T-cell (primary cell): ENCODE measurements around the gene ANLN. TPM values are rescaled to one million over a fixed set of nuclear protein-coding genes. Genes with fewer than 3 reads are reported as not detected.

ENCODE experiments used
- ATAC-seq, 4 experiments: fragments of 200-7000 bp in 3 of 4; fragments of 150-1000 bp in 1 of 4; cut with Tn5 transposase; replicated peaks in 1 of 4; 1 replicate in 3 of 4; 2 replicates in 1 of 4; pipeline ENCODE4 v1.10.0; 2021; ENCODE audit warnings: moderate library complexity in 3 of 4, mild to moderate bottlenecking in 2 of 4, moderate number of reproducible peaks in 1 of 4
- CTCF ChIA-PET, 2 donors: fragments of 300-600 bp; sonication (Branson Sonifier 250); formaldehyde crosslinking; loops; one replicate each; lab custom pipeline; 2022; ENCODE audit warnings: antibody characterized with exemption in 2 of 2; lab: Charles Lee
- POLR2A ChIA-PET, 2 donors: fragments of 300-600 bp; sonication (Branson Sonifier 250); formaldehyde crosslinking; loops; one replicate each; lab custom pipeline; 2022; ENCODE audit warnings: antibody characterized with exemption in 2 of 2; lab: Charles Lee
- DNase-seq, 35 experiments: peaks; one replicate each; pipeline versions ENCODE4 v3.0.0 to v3.0.0-alpha.2; 2013 to 2023
- H3K27ac ChIP-seq: one replicate; pipeline ENCODE4 v1.5.1; 2013; ENCODE audit warnings: low read length
- H3K27me3 ChIP-seq, 2 experiments: replicated peaks in 1 of 2; 1 replicate in 1 of 2; 2 replicates in 1 of 2; pipeline versions ENCODE4 v1.6.1 to v1.7.0; 2013; ENCODE audit warnings: low read length in 1 of 2, mixed read lengths in 1 of 2; ENCODE audit not compliant: control insufficient read depth in 2 of 2, insufficient read depth in 2 of 2; ENCODE audit errors: extremely low read depth in 1 of 2
- H3K36me3 ChIP-seq, 2 donors: 1 replicate in 1 of 2; 2 replicates in 1 of 2; pipeline versions ENCODE4 v1.6.1 to v1.7.0; 2013; ENCODE audit warnings: low read length in 1 of 2; ENCODE audit not compliant: control insufficient read depth in 2 of 2, insufficient read depth in 1 of 2; ENCODE audit errors: extremely low read depth in 1 of 2
- H3K4me1 ChIP-seq, 2 experiments: 1 replicate in 1 of 2; 2 replicates in 1 of 2; pipeline versions ENCODE4 v1.6.1 to v1.7.0; 2013; ENCODE audit warnings: low read length in 2 of 2, mixed read lengths in 1 of 2; ENCODE audit not compliant: insufficient read depth in 2 of 2, control insufficient read depth in 1 of 2; ENCODE audit errors: extremely low read depth in 1 of 2
- H3K4me3 ChIP-seq, 2 donors: 1 replicate in 1 of 2; 2 replicates in 1 of 2; pipeline versions ENCODE4 v1.5.1 to v1.7.0; 2013; ENCODE audit warnings: mild to moderate bottlenecking in 2 of 2, low read length in 1 of 2, moderate library complexity in 1 of 2; ENCODE audit not compliant: control insufficient read depth in 1 of 2; ENCODE audit errors: extremely low read depth in 1 of 2
- H3K9me3 ChIP-seq: 2 replicates; pipeline ENCODE4 v1.7.0; 2013
- H3K27ac Mint-ChIP-seq, 2 donors: one replicate each; pipeline ENCODE4 v1.8.0; 2020 to 2021; ENCODE audit warnings: mild to moderate bottlenecking in 2 of 2, mixed read lengths in 2 of 2
- H3K27me3 Mint-ChIP-seq, 2 donors: one replicate each; pipeline ENCODE4 v1.8.0; 2021 to 2022; ENCODE audit warnings: mixed read lengths in 2 of 2
- H3K36me3 Mint-ChIP-seq: one replicate; pipeline ENCODE4 v1.8.0; 2021; ENCODE audit warnings: mixed read lengths
- H3K4me1 Mint-ChIP-seq, 3 donors: one replicate each; pipeline ENCODE4 v1.8.0; 2020 to 2022; ENCODE audit warnings: mixed read lengths in 3 of 3, mild to moderate bottlenecking in 1 of 3
- H3K4me3 Mint-ChIP-seq, 3 donors: one replicate each; pipeline ENCODE4 v1.8.0; 2020 to 2022; ENCODE audit warnings: mild to moderate bottlenecking in 3 of 3, mixed read lengths in 3 of 3, moderate library complexity in 3 of 3
- H3K9me3 Mint-ChIP-seq, 3 donors: one replicate each; pipeline ENCODE4 v1.8.0; 2020 to 2022; ENCODE audit warnings: mixed read lengths in 3 of 3
- WGBS: methylation state at CpG from one replicate; pipeline ENCODE4 v1.1.5; 2013; ENCODE audit warnings: missing lambda C conversion rate; ENCODE audit not compliant: insufficient coverage; 5-methylcytosine and 5-hydroxymethylcytosine counted together
- total RNA-seq, 35 experiments: library from RNA in 6 of 35; stranded (reverse) in 6 of 35; fragments of 120-200 nt in 1 of 35; gene quantifications; one replicate each; pipeline versions ENCODE4 v1.2.1 to v1.2.4 and lab custom pipeline; 2013 to 2026

ANLN gene
- total RNA-seq, 5 donors from 2014 or later (not counting 1 experiment from before 2014, with no cell fraction given) = 0.69 to 1.5 (median 1.1) TPM

GRCh38 chr7:36449685-36450084 is 60.0 kb downstream of the ANLN start:
- Histone ChIP-seq H3K27me3 (no peaks in the 10 kb centered on the region), H3K9me3 (no peaks in the 10 kb centered on the region), H3K36me3 (no peaks in the 10 kb centered on the region), H3K4me1 (no peaks in the 10 kb centered on the region), H3K4me3 (no peak overlapping the region), H3K27ac (no peak overlapping the region)
- ChIA-PET CTCF (interaction anchor here (0.7 to 1.3 kb wide), 2 partner anchors 9 to 1988 kb away, joined by 3 to 5 read pairs; no protein-coding TSS in a partner anchor), POLR2A (interaction anchor here in 1 of 2 donors (0.6 kb wide), 1 partner anchor 11 kb away, joined by 10 read pairs; no protein-coding TSS in a partner anchor)
- no peak overlapping the region for H3K27ac Mint-ChIP-seq
- H3K4me3 Mint-ChIP-seq = no peak overlapping the region
- H3K36me3 Mint-ChIP-seq = no peaks in the 10 kb centered on the region
- H3K4me1 Mint-ChIP-seq = no peaks in the 10 kb centered on the region
- H3K27me3 Mint-ChIP-seq = no peaks in the 10 kb centered on the region
- no peaks in the 10 kb centered on the region for H3K9me3 Mint-ChIP-seq
- WGBS = 100% methylated on average over 2 of the region's 5 CpGs
- DNase-seq (no peak), ATAC-seq (no peak)

- H3K27ac ChIP-seq = no peak overlapping the region
- H3K4me1 ChIP-seq = no peaks in the 10 kb centered on the region
- no peak overlapping the region for H3K4me3 ChIP-seq
- Mint-ChIP-seq H3K9me3 (no peaks in the 10 kb centered on the region), H3K4me1 (no peaks in the 10 kb centered on the region), H3K27ac (no peak overlapping the region), H3K27me3 (no peaks in the 10 kb centered on the region), H3K36me3 (no peaks in the 10 kb centered on the region), H3K4me3 (no peak overlapping the region)
- ChIA-PET CTCF (interaction anchor here in 1 of 2 donors (1.2 kb wide), 1 partner anchor 13 kb away, joined by 3 read pairs; no protein-coding TSS in a partner anchor), POLR2A (interaction anchor here in 1 of 2 donors (0.6 kb wide), 1 partner anchor 21 kb away, joined by 3 read pairs; no protein-coding TSS in a partner anchor)
- ATAC-seq (no peak), DNase-seq (no peak)
- no peaks in the 10 kb centered on the region for H3K27me3 ChIP-seq
- H3K36me3 ChIP-seq = no peaks in the 10 kb centered on the region
- no peaks in the 10 kb centered on the region for H3K9me3 ChIP-seq
Measured at GRCh38 chr7:36453769-36454168, 64.1 kb downstream of the ANLN start.

- ChIA-PET CTCF (interaction anchor here (0.6 to 0.9 kb wide), 6 partner anchors 14 to 1074 kb away, joined by 3 to 11 read pairs (median 6); no protein-coding TSS in a partner anchor), POLR2A (interaction anchor here (0.6 to 0.7 kb wide), 2 partner anchors 21 to 172 kb away, joined by 5 read pairs; no protein-coding TSS in a partner anchor)
- 92% methylated on average over 2 of the region's 4 CpGs for WGBS
- DNase-seq (no peak), ATAC-seq (no peak)
- Mint-ChIP-seq H3K27ac (no peak overlapping the region), H3K9me3 (no peaks in the 10 kb centered on the region), H3K4me3 (no peak overlapping the region), H3K27me3 (no peaks in the 10 kb centered on the region), H3K4me1 (no peaks in the 10 kb centered on the region), H3K36me3 (no peaks in the 10 kb centered on the region)
- Histone ChIP-seq H3K9me3 (no peaks in the 10 kb centered on the region), H3K4me3 (no peak overlapping the region), H3K27ac (no peak overlapping the region), H3K4me1 (no peaks in the 10 kb centered on the region), H3K27me3 (no peaks in the 10 kb centered on the region), H3K36me3 (no peaks in the 10 kb centered on the region)
Measured at GRCh38 chr7:36455646-36456045, 66.0 kb downstream of the ANLN start.

GRCh38 chr7:36456138-36456537 is 66.5 kb downstream of the ANLN start:
- Mint-ChIP-seq H3K27ac (no peak overlapping the region), H3K4me3 (no peak overlapping the region), H3K36me3 (no peaks in the 10 kb centered on the region), H3K9me3 (no peaks in the 10 kb centered on the region), H3K4me1 (no peaks in the 10 kb centered on the region), H3K27me3 (no peaks in the 10 kb centered on the region)
- Histone ChIP-seq H3K27me3 (no peaks in the 10 kb centered on the region), H3K4me3 (no peak overlapping the region), H3K9me3 (no peaks in the 10 kb centered on the region), H3K27ac (no peak overlapping the region), H3K36me3 (no peaks in the 10 kb centered on the region), H3K4me1 (no peaks in the 10 kb centered on the region)
- ChIA-PET POLR2A (interaction anchor here (0.6 to 0.7 kb wide), 2 partner anchors 22 to 172 kb away, joined by 5 read pairs; no protein-coding TSS in a partner anchor), CTCF (interaction anchor here (0.6 to 0.9 kb wide), 5 partner anchors 25 to 1074 kb away, joined by 4 to 11 read pairs (median 6); no protein-coding TSS in a partner anchor)
- WGBS = no CpG with 5 or more reads among the region's 3 CpGs
- no peak for DNase-seq
- no peak for ATAC-seq

- H3K9me3 Mint-ChIP-seq = no peaks in the 10 kb centered on the region
- DNase-seq = no peak
- no peaks in the 10 kb centered on the region for H3K9me3 ChIP-seq
- no CpG with 5 or more reads among the region's 2 CpGs for WGBS
- no peak overlapping the region for H3K4me3 Mint-ChIP-seq
- H3K27ac ChIP-seq = no peak overlapping the region
- no peaks in the 10 kb centered on the region for H3K36me3 ChIP-seq
- no peaks in the 10 kb centered on the region for H3K27me3 Mint-ChIP-seq
- ChIA-PET CTCF (no interaction called here), POLR2A (no interaction called here)
- no peaks in the 10 kb centered on the region for H3K4me1 ChIP-seq
- H3K36me3 Mint-ChIP-seq = no peaks in the 10 kb centered on the region
- no peak overlapping the region for H3K27ac Mint-ChIP-seq
- no peaks in the 10 kb centered on the region for H3K4me1 Mint-ChIP-seq
- H3K4me3 ChIP-seq = no peak overlapping the region
- no peak for ATAC-seq
- no peaks in the 10 kb centered on the region for H3K27me3 ChIP-seq
Measured at GRCh38 chr7:36456548-36456947, 66.9 kb downstream of the ANLN start.

- CTCF ChIA-PET = interaction anchor here in 1 of 2 donors (1.2 kb wide), 1 partner anchor 93 kb away, joined by 4 read pairs; no protein-coding TSS in a partner anchor
- ATAC-seq (no peak), DNase-seq (no peak)
- Mint-ChIP-seq H3K27me3 (no peaks in the 10 kb centered on the region), H3K4me3 (no peak overlapping the region), H3K36me3 (no peaks in the 10 kb centered on the region), H3K9me3 (no peaks in the 10 kb centered on the region), H3K4me1 (no peaks in the 10 kb centered on the region), H3K27ac (no peak overlapping the region)
- Histone ChIP-seq H3K27ac (no peak overlapping the region), H3K27me3 (no peaks in the 10 kb centered on the region), H3K4me3 (no peak overlapping the region), H3K4me1 (no peaks in the 10 kb centered on the region), H3K9me3 (no peaks in the 10 kb centered on the region), H3K36me3 (no peaks in the 10 kb centered on the region)
- POLR2A ChIA-PET = no interaction called here
- 89% methylated on average over 6 of the region's 12 CpGs for WGBS
Measured at GRCh38 chr7:36459236-36459960, 69.7 kb downstream of the ANLN start.
